ENCODE measurements around the gene XPR1.

GRCh38 chr1:180643693-180644092 is 11.9 kb downstream of the XPR1 start:
- no peak for TF ChIP-seq EZH2 (IDR thresholded peaks at IDR 0.05; ENCODE audit: insufficient read depth, low read length)
- TF ChIP-seq, protein P1, sequence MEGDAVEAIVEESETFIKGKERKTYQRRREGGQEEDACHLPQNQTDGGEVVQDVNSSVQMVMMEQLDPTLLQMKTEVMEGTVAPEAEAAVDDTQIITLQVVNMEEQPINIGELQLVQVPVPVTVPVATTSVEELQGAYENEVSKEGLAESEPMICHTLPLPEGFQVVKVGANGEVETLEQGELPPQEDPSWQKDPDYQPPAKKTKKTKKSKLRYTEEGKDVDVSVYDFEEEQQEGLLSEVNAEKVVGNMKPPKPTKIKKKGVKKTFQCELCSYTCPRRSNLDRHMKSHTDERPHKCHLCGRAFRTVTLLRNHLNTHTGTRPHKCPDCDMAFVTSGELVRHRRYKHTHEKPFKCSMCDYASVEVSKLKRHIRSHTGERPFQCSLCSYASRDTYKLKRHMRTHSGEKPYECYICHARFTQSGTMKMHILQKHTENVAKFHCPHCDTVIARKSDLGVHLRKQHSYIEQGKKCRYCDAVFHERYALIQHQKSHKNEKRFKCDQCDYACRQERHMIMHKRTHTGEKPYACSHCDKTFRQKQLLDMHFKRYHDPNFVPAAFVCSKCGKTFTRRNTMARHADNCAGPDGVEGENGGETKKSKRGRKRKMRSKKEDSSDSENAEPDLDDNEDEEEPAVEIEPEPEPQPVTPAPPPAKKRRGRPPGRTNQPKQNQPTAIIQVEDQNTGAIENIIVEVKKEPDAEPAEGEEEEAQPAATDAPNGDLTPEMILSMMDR (IDR thresholded peaks at IDR 0.05; ENCODE audit: insufficient read depth, low read depth, low read length) = no peak
